Bone marrow (tissue), 2 donors: ENCODE data around the gene SERPINF2.
"Not testable (repeated sequence)": the region's sequence is repeated elsewhere in the genome, so short reads cannot be mapped to it uniquely, and the experiment has no call there.

Experiments
- DNase-seq, 2 donors: peaks; one replicate each; lab custom pipeline; 2025; lab: John Stamatoyannopoulos, UW

Gene SERPINF2

DNA sequence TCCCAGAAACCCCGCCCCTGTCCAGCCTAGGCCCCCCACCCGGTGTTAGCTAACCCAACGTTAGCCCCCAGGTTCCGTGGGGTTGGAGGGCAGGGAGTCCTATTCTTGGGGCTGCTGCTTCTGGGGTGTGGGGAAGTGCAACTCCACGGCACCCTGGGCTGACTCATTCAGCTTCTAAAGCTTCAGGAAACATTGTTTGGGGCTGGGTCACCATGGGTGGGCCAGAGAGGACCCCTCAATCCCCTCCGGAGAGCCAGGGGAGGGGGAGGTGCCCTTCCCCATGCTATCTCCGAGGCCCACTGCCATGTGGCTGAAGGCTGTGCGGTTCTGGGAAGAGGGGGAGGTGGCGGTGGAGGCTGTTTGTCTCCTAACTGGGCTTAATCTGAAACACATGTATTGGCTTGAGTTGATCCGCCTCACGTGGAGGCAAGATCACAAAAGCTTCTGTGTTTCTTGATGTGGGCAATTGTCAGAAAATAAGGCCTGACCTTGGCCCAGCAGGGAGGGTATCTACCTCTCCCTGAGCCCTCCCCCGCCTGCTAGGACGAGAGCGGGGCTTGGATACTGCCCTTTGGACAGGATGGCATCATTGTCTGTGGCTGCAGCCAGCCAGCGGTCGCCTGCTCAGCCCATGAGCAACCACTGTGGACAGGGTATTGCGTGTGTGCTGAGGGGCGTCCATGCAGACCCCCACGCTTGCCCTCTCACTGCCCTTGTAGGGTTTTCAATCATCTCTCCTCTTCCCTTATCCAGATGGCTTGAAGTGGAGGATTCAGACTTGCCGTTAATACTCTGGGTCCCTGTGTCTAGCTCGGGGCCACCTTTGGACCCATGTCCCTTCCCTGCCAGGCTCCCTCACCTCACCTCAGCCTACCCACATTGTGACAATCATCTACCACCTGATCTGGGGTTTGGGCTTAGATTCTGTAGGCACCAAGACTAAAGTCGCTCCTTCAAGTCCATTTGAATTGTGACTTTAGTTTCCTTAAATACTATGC lies 20.5 kb downstream of the SERPINF2 start:
- peak; percentile 38 to 39 for DNase-seq

DNA sequence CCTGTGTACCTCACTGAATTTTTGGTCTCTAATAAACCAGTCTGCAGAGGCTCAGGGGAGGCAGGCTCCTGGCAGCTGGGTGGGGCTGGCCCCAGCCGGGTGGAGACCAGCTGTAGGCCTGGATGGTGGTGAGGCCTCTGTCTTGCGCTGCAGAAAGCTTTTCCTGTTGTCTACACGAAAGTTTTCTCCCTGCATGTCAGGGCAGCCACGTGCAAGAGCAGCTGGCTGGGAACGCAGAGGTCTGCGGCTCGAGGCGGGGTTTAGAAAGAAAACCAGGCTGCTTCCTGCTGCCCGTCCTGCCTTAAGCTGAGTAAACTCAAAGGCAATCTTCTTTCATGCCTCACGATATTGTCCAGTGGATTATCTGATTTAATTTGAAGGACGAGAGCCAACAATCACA lies 21.6 kb downstream of the SERPINF2 start:
- peak in 1 of 2 donors; percentile 85 for DNase-seq

DNA sequence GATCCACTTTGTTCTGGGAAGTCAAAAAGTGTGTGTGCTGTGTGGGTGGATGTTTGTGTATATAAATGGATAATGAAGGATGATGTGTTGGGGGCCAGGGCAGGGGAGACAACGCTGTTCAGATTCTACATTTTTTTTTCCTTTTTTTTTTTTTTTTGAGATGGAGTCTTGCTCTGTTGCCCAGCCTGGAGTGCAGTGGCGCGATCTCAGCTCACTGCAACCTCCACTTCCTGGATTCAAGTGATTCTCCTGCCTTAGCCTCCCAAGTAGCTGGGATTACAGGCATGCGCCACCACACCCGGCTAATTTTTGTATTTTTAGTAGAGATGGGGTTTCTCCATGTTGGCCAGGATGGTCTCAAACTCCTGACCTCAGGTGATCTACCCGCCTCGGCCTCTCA lies 22.0 kb downstream of the SERPINF2 start:
- DNase-seq: not testable (repeated sequence)

DNA sequence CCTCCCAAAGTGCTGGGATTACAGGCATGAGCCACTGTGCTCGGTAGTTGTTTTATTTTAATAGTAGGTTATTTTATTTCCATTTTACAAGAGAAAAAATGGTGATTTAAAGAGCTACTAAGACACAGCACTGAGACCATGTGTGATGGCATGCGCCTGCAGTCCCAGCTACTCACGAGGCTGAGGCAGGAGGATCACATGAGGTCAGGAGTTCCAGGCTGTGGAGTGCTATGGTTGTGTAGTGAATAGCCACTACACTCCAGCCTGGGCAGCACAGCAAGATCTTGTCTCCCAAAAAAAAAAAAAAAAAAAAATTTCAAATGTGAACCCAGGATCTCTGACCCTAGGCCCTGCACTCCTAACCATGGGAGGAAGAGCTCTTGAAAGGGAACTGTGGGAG lies 22.9 kb downstream of the SERPINF2 start:
- DNase-seq: no peak

- DNase-seq: no peak
These were observed 23.9 kb downstream of the SERPINF2 start for GRCh38 chr17:1766382-1767135.

DNA sequence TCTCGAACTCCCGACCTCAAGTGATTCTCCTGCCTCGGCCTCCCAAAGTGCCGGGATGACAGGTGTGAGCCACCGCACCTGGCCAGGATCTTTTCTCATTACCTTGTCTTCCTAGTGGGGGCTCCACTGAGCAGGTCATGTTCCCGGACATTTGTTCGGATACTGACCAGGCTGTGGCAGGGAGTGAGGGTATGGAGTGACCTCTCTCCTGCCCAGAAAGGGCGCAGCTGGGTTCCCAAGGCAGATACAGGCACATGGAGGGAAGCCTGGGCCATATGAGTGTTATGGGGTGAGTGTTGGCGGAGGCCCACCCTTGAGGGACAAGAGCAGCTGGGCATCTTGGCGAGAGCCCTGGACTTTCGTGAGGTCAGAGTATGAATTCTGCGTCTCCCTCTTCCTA lies 24.7 kb downstream of the SERPINF2 start:
- no peak for DNase-seq

DNA sequence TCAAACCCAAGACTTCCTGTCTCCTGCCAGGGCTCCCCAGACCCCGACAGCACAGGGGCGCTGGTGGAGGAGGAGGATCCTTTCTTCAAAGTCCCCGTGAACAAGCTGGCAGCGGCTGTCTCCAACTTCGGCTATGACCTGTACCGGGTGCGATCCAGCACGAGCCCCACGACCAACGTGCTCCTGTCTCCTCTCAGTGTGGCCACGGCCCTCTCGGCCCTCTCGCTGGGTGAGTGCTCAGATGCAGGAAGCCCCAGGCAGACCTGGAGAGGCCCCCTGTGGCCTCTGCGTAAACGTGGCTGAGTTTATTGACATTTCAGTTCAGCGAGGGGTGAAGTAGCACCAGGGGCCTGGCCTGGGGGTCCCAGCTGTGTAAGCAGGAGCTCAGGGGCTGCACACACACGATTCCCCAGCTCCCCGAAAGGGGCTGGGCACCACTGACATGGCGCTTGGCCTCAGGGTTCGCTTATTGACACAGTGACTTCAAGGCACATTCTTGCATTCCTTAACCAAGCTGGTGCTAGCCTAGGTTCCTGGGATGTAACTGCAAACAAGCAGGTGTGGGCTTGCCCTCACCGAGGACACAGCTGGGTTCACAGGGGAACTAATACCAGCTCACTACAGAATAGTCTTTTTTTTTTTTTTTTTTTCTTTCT lies 27.3 kb downstream of the SERPINF2 start:
- DNase-seq: no peak

- not testable (repeated sequence) for DNase-seq
These were observed 30.5 kb downstream of the SERPINF2 start for GRCh38 chr17:1773000-1773695.

GRCh38 chr17:1773696-1774181 lies 31.1 kb downstream of the SERPINF2 start:
- DNase-seq: no peak

- DNase-seq: no peak
These were observed 31.9 kb downstream of the SERPINF2 start for GRCh38 chr17:1774390-1775176.

- DNase-seq: no peak
These were observed 33.7 kb downstream of the SERPINF2 start for GRCh38 chr17:1776328-1776727.

DNA sequence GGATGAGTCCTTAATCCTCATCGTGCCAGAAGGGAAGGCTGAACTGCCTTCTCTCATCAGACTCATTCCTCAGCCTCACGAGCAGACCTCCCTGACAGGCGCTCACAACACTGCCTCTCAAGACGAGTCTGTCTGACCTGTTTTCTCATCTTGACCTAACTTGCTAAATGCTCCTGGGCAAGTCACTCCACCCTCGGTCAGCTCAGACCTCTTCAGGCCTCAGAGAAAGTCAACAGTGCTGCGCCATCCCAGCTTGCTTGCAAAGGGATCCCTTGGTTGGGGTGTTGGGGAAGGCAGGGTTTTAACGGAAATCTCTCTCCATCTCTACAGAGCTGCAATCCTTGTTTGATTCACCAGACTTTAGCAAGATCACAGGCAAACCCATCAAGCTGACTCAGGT lies 34.2 kb downstream of the SERPINF2 start:
- no peak for DNase-seq

- no peak for DNase-seq
These were observed 37.0 kb downstream of the SERPINF2 start for GRCh38 chr17:1779571-1780131.

- no peak for DNase-seq
These were observed 39.5 kb downstream of the SERPINF2 start for GRCh38 chr17:1782171-1782567.

GRCh38 chr17:1783271-1783670 lies 40.6 kb downstream of the SERPINF2 start:
- DNase-seq: no peak

DNA sequence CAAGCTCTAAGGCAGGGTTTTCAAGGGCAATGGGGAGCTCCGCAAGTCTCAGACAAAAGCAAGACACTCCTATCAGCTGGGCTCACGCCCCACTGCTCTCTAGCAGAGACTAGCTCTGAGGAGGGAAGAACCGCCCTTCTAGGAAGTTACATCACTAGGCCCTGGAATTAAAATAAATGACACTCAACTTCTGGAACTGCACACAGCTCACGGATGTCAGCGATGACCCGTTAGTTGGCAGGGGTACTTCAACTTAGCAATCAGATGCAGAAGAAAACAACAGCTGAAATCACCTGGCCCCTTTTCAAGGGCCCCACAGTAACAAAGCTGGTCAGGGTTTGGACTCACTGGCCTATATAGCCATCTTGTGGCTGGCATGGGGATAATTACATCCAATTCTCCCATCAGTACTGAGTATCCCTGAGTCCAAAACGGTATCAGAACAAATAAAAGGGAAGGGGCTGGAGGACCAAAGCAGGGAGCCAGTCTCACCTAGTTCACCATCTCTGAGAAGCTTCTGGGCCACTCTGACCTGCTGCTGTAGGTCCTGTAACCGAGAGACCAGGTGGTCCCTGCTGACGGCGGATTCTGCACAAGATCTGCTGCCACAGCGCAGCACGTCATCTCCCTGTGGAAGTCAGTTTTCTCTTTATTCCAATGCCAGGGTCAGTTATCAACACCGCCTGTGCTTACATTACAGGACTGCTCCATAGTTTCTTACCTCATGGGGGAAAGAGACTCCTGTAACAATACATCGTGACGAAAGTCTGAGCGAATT lies 41.4 kb downstream of the SERPINF2 start:
- peak in 1 of 2 donors; percentile 58 for DNase-seq

GRCh38 chr17:1785930-1786329 lies 43.3 kb downstream of the SERPINF2 start:
- DNase-seq: no peak

DNA sequence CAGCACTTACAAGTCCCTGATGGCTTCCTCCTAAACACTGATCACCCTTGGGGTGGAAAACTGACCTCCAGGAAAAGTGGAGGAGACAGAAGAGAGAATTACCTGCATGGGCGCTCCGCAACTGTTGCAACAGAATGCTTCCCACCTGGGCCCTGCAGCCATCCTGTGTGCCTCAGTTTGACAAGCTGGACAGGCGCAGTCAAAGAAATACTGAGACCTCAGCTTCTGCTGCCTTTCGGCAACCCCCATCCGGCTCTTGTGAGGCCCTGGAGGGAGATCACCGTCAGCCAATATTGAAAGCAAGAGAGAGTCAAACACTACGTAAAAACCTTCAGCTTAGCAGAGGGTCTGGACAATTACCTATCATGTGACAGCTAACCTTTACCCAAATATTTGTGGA lies 44.0 kb downstream of the SERPINF2 start:
- no peak for DNase-seq

GRCh38 chr17:1787301-1787902 lies 44.7 kb downstream of the SERPINF2 start:
- DNase-seq: no peak
